Right atrium auricular region (tissue), 2 donors: ENCODE data around the gene CUX1. TPM values are rescaled to one million over a fixed set of nuclear protein-coding genes. Genes with fewer than 3 reads are reported as not detected.

ENCODE experiments used
- DNase-seq: peaks from one replicate; pipeline ENCODE4 v3.0.0-alpha.2; 2019; ENCODE audit warnings: low spot score
- H3K27ac ChIP-seq, 2 donors: fragments of 200-600 bp; sonication (generic); 1 replicate in 1 of 2; 2 replicates in 1 of 2; pipeline ENCODE4 v1.5.1; 2016 to 2019
- H3K27me3 ChIP-seq, 2 donors: fragments of 200-600 bp; sonication (generic); one replicate each; pipeline versions ENCODE4 v1.5.1 to v1.6.0; 2017 to 2019
- H3K36me3 ChIP-seq: fragments of 200-600 bp; sonication (generic); one replicate; pipeline ENCODE4 v1.5.1; 2016
- H3K4me1 ChIP-seq, 2 donors: fragments of 200-600 bp; sonication (generic); one replicate each; pipeline versions ENCODE4 v1.5.1 to v1.6.0; 2017 to 2019
- H3K4me3 ChIP-seq, 2 donors: fragments of 200-600 bp; sonication (generic); 1 replicate in 1 of 2; 2 replicates in 1 of 2; pipeline ENCODE4 v1.5.1; 2017 to 2019; ENCODE audit warnings: mild to moderate bottlenecking in 1 of 2, moderate library complexity in 1 of 2
- H3K9me3 ChIP-seq, 2 donors: fragments of 200-600 bp; sonication (generic); one replicate each; pipeline ENCODE4 v1.5.1; 2019
- total RNA-seq, 2 donors: library from RNA; depleted of rRNA; stranded (reverse); fragments of >200 nt; gene quantifications; one replicate each; pipeline ENCODE4 v1.1.0, GENCODE V29; 2016
- TF ChIP-seq, protein P1 (sequence below), 2 donors: fragments of 200-600 bp; sonication (generic); IDR thresholded peaks; one replicate each; pipeline ENCODE4 v1.5.1; 2019; ENCODE audit warnings: antibody characterized with exemption in 2 of 2

Gene CUX1
- total RNA-seq, 2 donors from 2014 or later: 71.1 to 94.4 TPM

DNA sequence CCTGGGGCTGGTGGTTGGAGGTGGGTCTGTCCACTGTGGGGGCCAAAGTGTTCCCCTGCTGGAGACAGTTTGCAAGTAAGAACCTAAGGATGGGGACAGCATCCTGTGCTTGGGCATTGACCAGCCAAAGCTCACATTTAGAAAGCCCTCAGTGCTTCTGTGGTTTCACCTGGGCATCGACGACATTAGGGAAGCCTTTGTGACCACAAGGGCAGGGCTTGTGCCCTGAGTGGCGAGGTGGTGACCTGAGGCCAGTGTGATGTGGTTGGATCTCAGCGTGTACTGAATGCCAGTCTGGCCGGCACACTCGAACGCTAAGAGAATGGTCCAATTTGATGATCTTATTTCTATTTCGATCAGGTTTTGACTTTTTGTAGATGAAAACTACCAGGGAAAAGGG lies 437.1 kb downstream of the CUX1 start:
- Histone ChIP-seq H3K27ac (no peak overlapping the region), H3K36me3 (peaks cover 9% of the 10 kb centered on the region), H3K9me3 (no peaks in the 10 kb centered on the region), H3K27me3 (no peaks in the 10 kb centered on the region), H3K4me1 (no peaks in the 10 kb centered on the region), H3K4me3 (no peak overlapping the region)
- no peak for DNase-seq
- TF ChIP-seq, protein P1, sequence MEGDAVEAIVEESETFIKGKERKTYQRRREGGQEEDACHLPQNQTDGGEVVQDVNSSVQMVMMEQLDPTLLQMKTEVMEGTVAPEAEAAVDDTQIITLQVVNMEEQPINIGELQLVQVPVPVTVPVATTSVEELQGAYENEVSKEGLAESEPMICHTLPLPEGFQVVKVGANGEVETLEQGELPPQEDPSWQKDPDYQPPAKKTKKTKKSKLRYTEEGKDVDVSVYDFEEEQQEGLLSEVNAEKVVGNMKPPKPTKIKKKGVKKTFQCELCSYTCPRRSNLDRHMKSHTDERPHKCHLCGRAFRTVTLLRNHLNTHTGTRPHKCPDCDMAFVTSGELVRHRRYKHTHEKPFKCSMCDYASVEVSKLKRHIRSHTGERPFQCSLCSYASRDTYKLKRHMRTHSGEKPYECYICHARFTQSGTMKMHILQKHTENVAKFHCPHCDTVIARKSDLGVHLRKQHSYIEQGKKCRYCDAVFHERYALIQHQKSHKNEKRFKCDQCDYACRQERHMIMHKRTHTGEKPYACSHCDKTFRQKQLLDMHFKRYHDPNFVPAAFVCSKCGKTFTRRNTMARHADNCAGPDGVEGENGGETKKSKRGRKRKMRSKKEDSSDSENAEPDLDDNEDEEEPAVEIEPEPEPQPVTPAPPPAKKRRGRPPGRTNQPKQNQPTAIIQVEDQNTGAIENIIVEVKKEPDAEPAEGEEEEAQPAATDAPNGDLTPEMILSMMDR (IDR thresholded peaks at IDR 0.05): no peak

DNA sequence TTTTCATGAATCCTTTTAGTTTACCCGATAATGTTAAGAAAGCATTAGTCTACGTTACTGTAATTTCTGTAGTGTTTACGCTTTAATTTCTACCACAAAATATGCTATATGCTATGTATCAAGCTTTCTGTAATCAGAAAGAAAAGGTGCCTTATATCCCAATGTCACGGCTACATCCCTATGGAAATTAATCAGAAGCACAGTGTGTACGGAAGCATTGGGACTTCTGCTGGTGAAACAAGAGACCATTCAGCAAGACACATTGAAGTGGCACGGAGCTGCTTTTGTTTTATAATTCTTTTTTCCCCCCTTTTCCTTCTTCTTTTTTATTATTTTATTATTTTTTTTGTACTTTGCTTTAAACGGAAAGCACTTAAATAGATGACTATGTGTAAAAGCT lies 438.1 kb downstream of the CUX1 start:
- Histone ChIP-seq H3K27me3 (no peaks in the 10 kb centered on the region), H3K4me1 (no peaks in the 10 kb centered on the region), H3K27ac (no peak overlapping the region), H3K9me3 (no peaks in the 10 kb centered on the region), H3K36me3 (peaks cover under 1% of the 10 kb centered on the region), H3K4me3 (no peak overlapping the region)
- TF ChIP-seq, protein P1 (IDR thresholded peaks at IDR 0.05): no peak
- DNase-seq: no peak

DNA sequence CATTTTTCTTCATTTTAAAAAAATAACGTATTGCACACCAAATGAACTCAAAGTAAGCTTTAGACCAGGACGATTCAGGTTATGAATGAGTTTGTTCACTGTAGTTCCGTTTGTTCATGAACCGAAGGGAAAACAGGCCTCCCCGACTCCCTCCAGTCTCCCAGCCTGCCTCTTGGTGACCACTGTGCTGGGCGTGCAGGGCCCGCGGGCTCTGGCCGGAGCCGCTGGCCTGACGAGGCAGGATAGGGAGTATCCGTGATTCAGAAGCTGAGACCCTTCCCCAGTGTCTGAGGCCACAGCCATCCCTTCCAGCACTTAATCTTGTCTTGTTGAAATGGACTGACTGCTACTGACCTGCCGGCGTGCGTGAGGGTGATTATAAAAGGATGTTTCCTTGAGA lies 438.5 kb downstream of the CUX1 start:
- Histone ChIP-seq H3K36me3 (no peaks in the 10 kb centered on the region), H3K4me3 (no peak overlapping the region), H3K27me3 (no peaks in the 10 kb centered on the region), H3K9me3 (no peaks in the 10 kb centered on the region), H3K27ac (no peak overlapping the region), H3K4me1 (no peaks in the 10 kb centered on the region)
- TF ChIP-seq, protein P1 (IDR thresholded peaks at IDR 0.05): no peak
- DNase-seq: no peak

DNA sequence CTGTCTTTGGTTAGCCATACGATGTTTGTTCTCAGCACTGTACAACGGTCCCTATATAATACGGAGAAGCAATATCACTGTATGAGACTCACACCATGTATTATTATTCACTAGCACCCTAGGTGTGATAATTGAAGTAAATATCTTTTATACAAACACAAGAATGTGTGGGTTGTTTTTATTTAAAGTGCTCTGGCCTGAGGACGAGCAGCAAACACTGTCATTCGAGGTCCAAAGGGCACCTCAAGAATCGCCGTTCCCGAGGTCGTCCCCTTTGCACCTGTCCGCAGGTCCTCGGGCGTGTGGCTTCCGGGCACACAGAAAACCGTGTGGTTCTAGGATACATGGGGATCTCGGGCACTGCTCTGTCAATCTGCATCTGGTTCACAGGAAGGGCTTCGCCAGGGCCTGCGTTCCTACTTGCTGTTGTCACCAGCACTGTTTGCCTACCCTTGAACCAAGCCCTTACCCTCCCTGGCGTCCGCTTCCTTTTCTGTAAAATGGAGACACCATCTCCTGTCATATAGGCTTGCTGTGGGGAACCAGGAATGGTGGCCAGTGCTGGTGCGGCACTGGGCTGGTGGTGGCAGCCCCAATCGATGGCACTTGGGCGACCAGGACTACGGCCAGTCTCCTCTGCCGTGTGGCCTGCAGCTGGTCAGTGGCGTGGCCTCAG lies 440.8 kb downstream of the CUX1 start:
- DNase-seq: no peak
- TF ChIP-seq, protein P1 (IDR thresholded peaks at IDR 0.05): no peak
- no peaks in the 10 kb centered on the region for H3K4me1 ChIP-seq
- no peaks in the 10 kb centered on the region for H3K27me3 ChIP-seq
- no peak overlapping the region for H3K4me3 ChIP-seq
- no peak overlapping the region for H3K27ac ChIP-seq
- no peaks in the 10 kb centered on the region for H3K9me3 ChIP-seq
- no peaks in the 10 kb centered on the region for H3K36me3 ChIP-seq

DNA sequence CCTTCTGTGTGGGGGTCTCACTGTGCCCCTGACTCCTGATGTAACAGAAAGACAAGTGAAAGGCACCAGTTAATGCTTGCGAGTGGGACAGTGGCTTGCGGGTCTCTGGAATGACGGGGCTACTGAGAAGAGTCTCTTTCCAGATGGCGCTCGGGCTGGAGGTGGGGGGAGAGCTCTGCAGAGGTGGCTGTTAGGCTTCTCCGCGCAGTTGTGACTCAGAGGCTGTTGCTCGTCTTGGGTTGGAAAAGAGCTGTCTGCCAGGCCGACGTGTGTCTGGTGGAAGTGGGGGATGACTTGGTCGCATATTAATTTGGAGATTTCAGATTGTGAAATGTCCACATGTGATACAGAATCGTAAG lies 441.3 kb downstream of the CUX1 start:
- Histone ChIP-seq H3K4me1 (no peaks in the 10 kb centered on the region), H3K36me3 (no peaks in the 10 kb centered on the region), H3K27ac (no peak overlapping the region), H3K27me3 (no peaks in the 10 kb centered on the region), H3K9me3 (no peaks in the 10 kb centered on the region), H3K4me3 (no peak overlapping the region)
- TF ChIP-seq, protein P1 (IDR thresholded peaks at IDR 0.05): no peak
- no peak for DNase-seq

DNA sequence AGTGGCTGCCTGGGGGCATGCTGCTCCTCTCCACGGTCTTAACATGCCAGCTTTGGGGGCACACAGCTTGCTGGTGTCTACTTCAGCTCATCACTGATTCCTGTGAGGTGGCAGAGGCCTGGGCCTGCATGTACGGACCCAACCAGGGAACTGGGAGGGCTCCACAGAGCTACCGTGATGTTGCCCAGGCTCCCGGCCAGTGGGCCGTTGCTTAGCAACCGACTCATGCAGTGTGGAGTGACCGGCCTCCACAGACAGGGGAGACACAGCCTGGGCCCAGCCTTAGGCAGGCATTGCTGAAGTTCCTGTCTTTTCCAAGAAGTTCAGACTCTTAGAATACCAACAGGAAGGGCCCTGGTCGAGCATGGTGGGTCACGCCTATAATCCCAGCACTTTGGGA lies 443.4 kb downstream of the CUX1 start:
- TF ChIP-seq, protein P1 (IDR thresholded peaks at IDR 0.05): no peak
- Histone ChIP-seq H3K4me1 (no peaks in the 10 kb centered on the region), H3K27me3 (no peaks in the 10 kb centered on the region), H3K27ac (no peak overlapping the region), H3K36me3 (no peaks in the 10 kb centered on the region), H3K4me3 (no peak overlapping the region), H3K9me3 (no peaks in the 10 kb centered on the region)
- DNase-seq: no peak
